ENCODE data around the gene CARTPT.

The CARTPT gene

GRCh38 chr5:71706906-71707305 lies 12.2 kb upstream of the CARTPT start:
- Histone ChIP-seq H3K9me2 (ENCODE audit: low read depth, low read length) (no peaks in the 10 kb centered on the region), H3K4me3 (ENCODE audit: low read depth, low read length, poor library complexity, severe bottlenecking) (no peak overlapping the region), H3K27ac (ENCODE audit: low read depth, low read length, poor library complexity, severe bottlenecking) (no peak overlapping the region)

GRCh38 chr5:71711610-71712009 lies 7.5 kb upstream of the CARTPT start:
- H3K4me3 ChIP-seq (ENCODE audit: low read depth, low read length, poor library complexity, severe bottlenecking): no peak overlapping the region
- H3K36me3 ChIP-seq (ENCODE audit: insufficient read depth, low read length): no peaks in the 10 kb centered on the region
- H4K20me1 ChIP-seq (ENCODE audit: insufficient read depth, low read length): no peaks in the 10 kb centered on the region
- H3K9me3 ChIP-seq (ENCODE audit: low read length): no peaks in the 10 kb centered on the region
- H3K27me3 ChIP-seq (ENCODE audit: insufficient read depth, low read length): no peaks in the 10 kb centered on the region
- no peak overlapping the region for H2AFZ ChIP-seq (ENCODE audit: low read length)
- H3K27ac ChIP-seq (ENCODE audit: low read depth, low read length, poor library complexity, severe bottlenecking): no peak overlapping the region
- no peaks in the 10 kb centered on the region for H3F3A ChIP-seq (ENCODE audit: insufficient read depth, low read length)
- H3K4me1 ChIP-seq (ENCODE audit: insufficient read depth, low read length, severe bottlenecking): no peaks in the 10 kb centered on the region
- H3K9ac ChIP-seq (ENCODE audit: low read length): no peak overlapping the region
- no peaks in the 10 kb centered on the region for H3K9me2 ChIP-seq (ENCODE audit: low read depth, low read length)
- H3K79me2 ChIP-seq (ENCODE audit: insufficient read depth, low read length): no peaks in the 10 kb centered on the region
- H3K4me2 ChIP-seq (ENCODE audit: low read length): no peak overlapping the region
- TF ChIP-seq EZH2 (IDR thresholded peaks at IDR 0.05; ENCODE audit: borderline replicate concordance, low read length) (no peak), CTCF (IDR thresholded peaks at IDR 0.05; ENCODE audit: low read length) (no peak)

More at GRCh38 chr5:71706906-71707305, 12.2 kb upstream of the CARTPT start:
- Histone ChIP-seq H3K27me3 (ENCODE audit: insufficient read depth, low read length) (no peaks in the 10 kb centered on the region), H3K36me3 (ENCODE audit: insufficient read depth, low read length) (no peaks in the 10 kb centered on the region), H3F3A (ENCODE audit: insufficient read depth, low read length) (no peaks in the 10 kb centered on the region), H3K4me2 (ENCODE audit: low read length) (no peak overlapping the region), H3K79me2 (ENCODE audit: insufficient read depth, low read length) (no peaks in the 10 kb centered on the region), H3K4me1 (ENCODE audit: insufficient read depth, low read length, severe bottlenecking) (no peaks in the 10 kb centered on the region), H2AFZ (ENCODE audit: low read length) (no peak overlapping the region), H4K20me1 (ENCODE audit: insufficient read depth, low read length) (no peaks in the 10 kb centered on the region), H3K9me3 (ENCODE audit: low read length) (no peaks in the 10 kb centered on the region), H3K9ac (ENCODE audit: low read length) (no peak overlapping the region)
- TF ChIP-seq CTCF (IDR thresholded peaks at IDR 0.05; ENCODE audit: low read length): no peak
- no peak for TF ChIP-seq EZH2 (IDR thresholded peaks at IDR 0.05; ENCODE audit: borderline replicate concordance, low read length)

DNA sequence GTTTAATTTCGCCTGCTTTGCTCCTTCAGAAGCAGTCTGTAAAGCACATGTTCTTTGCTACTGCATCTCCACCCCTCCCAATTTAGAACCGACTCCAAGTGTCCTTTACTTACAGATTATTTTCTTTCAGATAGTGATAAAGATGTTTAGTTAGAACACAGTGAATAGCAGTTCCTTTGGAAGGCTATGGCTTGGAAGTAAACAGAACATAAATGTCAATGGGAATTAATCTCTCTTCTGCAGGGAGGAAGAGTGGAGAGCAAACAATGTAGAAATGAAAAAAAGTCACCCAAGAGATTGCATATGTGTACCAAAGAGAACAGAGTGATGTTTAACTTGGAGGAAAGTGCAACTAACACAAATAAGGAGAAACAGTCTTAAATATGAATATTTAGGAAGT lies 4.2 kb upstream of the CARTPT start:
- H3K9ac ChIP-seq (ENCODE audit: low read length): no peak overlapping the region
- H3K4me2 ChIP-seq (ENCODE audit: low read length): no peak overlapping the region
- no peak overlapping the region for H2AFZ ChIP-seq (ENCODE audit: low read length)
- H3K9me2 ChIP-seq (ENCODE audit: low read depth, low read length): no peaks in the 10 kb centered on the region
- H3K79me2 ChIP-seq (ENCODE audit: insufficient read depth, low read length): no peaks in the 10 kb centered on the region
- no peaks in the 10 kb centered on the region for H3K9me3 ChIP-seq (ENCODE audit: low read length)
- H3K4me3 ChIP-seq (ENCODE audit: low read depth, low read length, poor library complexity, severe bottlenecking): no peak overlapping the region
- no peaks in the 10 kb centered on the region for H4K20me1 ChIP-seq (ENCODE audit: insufficient read depth, low read length)
- TF ChIP-seq EZH2 (IDR thresholded peaks at IDR 0.05; ENCODE audit: borderline replicate concordance, low read length) (no peak), CTCF (IDR thresholded peaks at IDR 0.05; ENCODE audit: low read length) (no peak)
- no peaks in the 10 kb centered on the region for H3K27me3 ChIP-seq (ENCODE audit: insufficient read depth, low read length)
- no peaks in the 10 kb centered on the region for H3K4me1 ChIP-seq (ENCODE audit: insufficient read depth, low read length, severe bottlenecking)
- H3K36me3 ChIP-seq (ENCODE audit: insufficient read depth, low read length): no peaks in the 10 kb centered on the region
- H3K27ac ChIP-seq (ENCODE audit: low read depth, low read length, poor library complexity, severe bottlenecking): no peak overlapping the region
- no peaks in the 10 kb centered on the region for H3F3A ChIP-seq (ENCODE audit: insufficient read depth, low read length)
